Activated CD4-positive, alpha-beta T cell treated with anti-CD3 and anti-CD28 coated beads for 4 hours (primary cell): ENCODE data around the gene STAT5A.
"Not testable (repeated sequence)": the region's sequence is repeated elsewhere in the genome, so short reads cannot be mapped to it uniquely, and the experiment has no call there.

Experiments
- DNase-seq, 2 donors: peaks; one replicate each; pipeline ENCODE4 v3.0.0-alpha.2; 2020

Gene STAT5A

GRCh38 chr17:42286411-42287221 lies 1.7 kb upstream of the STAT5A start:
- no peak for DNase-seq

- peak; percentile 47 to 59 for DNase-seq
Measured at GRCh38 chr17:42287305-42287976, 857 bp upstream of the STAT5A start.

- peak; percentile 66 to 70 for DNase-seq
Measured at GRCh38 chr17:42288803-42289610, 709 bp downstream of the STAT5A start.

- peak; percentile 85 to 87 for DNase-seq
Measured at GRCh38 chr17:42289611-42290181, 1.4 kb downstream of the STAT5A start.

GRCh38 chr17:42290577-42290976 lies 2.3 kb downstream of the STAT5A start:
- DNase-seq, result no peak

- DNase-seq, result no peak
Measured at GRCh38 chr17:42291129-42291528, 2.8 kb downstream of the STAT5A start.

GRCh38 chr17:42294469-42295398 lies 6.4 kb downstream of the STAT5A start:
- DNase-seq, result no peak

GRCh38 chr17:42296012-42296411 lies 7.7 kb downstream of the STAT5A start:
- DNase-seq, result no peak

- DNase-seq, result not testable (repeated sequence)
Measured at GRCh38 chr17:42297775-42298174, 9.5 kb downstream of the STAT5A start.

- not testable (repeated sequence) for DNase-seq
Measured at GRCh38 chr17:42299361-42299760, 11.1 kb downstream of the STAT5A start.

GRCh38 chr17:42299913-42300312 lies 11.6 kb downstream of the STAT5A start:
- DNase-seq, result not testable (repeated sequence)

GRCh38 chr17:42301022-42301421 lies 12.7 kb downstream of the STAT5A start:
- no peak for DNase-seq

GRCh38 chr17:42303694-42304093 lies 15.4 kb downstream of the STAT5A start:
- no peak for DNase-seq

GRCh38 chr17:42304187-42305030 lies 16.1 kb downstream of the STAT5A start:
- no peak for DNase-seq

- not testable (repeated sequence) for DNase-seq
Measured at GRCh38 chr17:42305031-42305330, 16.7 kb downstream of the STAT5A start.

- no peak for DNase-seq
Measured at GRCh38 chr17:42305543-42306384, 17.5 kb downstream of the STAT5A start.

GRCh38 chr17:42306385-42306667 lies 18.0 kb downstream of the STAT5A start:
- no peak for DNase-seq

- no peak for DNase-seq
Measured at GRCh38 chr17:42307362-42307927, 19.1 kb downstream of the STAT5A start.

GRCh38 chr17:42308446-42308845 lies 20.1 kb downstream of the STAT5A start:
- no peak for DNase-seq

GRCh38 chr17:42309142-42309541 lies 20.8 kb downstream of the STAT5A start:
- no peak for DNase-seq
